ENCODE data around the gene YWHAH. TPM values are rescaled to one million over a fixed set of nuclear protein-coding genes. Genes with fewer than 3 reads are reported as not detected.

YWHAH gene
- total RNA-seq, 2 donors from 2014 or later: 174 to 175 TPM

GRCh38 chr22:31898926-31899325, 45.4 kb upstream of the YWHAH start:
- Histone ChIP-seq H3K27me3 (replicated peaks; ENCODE audit: insufficient read depth) (no peaks in the 10 kb centered on the region), H3K4me1 (ENCODE audit: control insufficient read depth in 1 of 2, low read depth in 2 of 2) (no peaks in the 10 kb centered on the region), H3K27ac (no peak overlapping the region), H3K36me3 (peaks cover 41% of the 10 kb centered on the region), H3K4me3 (no peak overlapping the region), H3K9me3 (no peaks in the 10 kb centered on the region)
- TF ChIP-seq, protein P1, sequence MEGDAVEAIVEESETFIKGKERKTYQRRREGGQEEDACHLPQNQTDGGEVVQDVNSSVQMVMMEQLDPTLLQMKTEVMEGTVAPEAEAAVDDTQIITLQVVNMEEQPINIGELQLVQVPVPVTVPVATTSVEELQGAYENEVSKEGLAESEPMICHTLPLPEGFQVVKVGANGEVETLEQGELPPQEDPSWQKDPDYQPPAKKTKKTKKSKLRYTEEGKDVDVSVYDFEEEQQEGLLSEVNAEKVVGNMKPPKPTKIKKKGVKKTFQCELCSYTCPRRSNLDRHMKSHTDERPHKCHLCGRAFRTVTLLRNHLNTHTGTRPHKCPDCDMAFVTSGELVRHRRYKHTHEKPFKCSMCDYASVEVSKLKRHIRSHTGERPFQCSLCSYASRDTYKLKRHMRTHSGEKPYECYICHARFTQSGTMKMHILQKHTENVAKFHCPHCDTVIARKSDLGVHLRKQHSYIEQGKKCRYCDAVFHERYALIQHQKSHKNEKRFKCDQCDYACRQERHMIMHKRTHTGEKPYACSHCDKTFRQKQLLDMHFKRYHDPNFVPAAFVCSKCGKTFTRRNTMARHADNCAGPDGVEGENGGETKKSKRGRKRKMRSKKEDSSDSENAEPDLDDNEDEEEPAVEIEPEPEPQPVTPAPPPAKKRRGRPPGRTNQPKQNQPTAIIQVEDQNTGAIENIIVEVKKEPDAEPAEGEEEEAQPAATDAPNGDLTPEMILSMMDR (IDR thresholded peaks at IDR 0.05): no peak
- DNase-seq (ENCODE audit: low spot score) (no peak), ATAC-seq (ENCODE audit: insufficient number of reproducible peaks, low FRiP score, low read depth) (no peak)

DNA sequence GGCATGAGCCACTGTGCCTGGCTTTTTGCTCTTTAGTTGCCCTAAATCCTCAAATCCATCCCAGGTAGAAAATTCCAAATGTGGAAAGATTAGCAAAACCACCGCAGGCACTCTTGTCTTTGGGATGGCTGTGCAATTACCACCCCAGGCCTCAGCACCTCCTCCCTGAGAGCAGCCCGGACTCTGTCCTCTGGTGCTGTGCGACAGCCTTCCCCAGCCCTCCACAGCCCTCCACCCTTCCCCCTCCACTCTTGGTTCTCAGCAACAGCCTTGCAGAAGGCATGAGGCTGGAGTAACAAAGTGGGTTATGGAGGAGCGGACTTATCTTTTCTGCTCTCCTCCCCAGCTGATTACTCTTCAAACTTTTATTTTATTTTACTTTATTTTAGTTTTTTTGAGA, 44.7 kb upstream of the YWHAH start:
- ATAC-seq (ENCODE audit: insufficient number of reproducible peaks, low FRiP score, low read depth): no peak
- Histone ChIP-seq H3K9me3 (no peaks in the 10 kb centered on the region), H3K27ac (no peak overlapping the region), H3K36me3 (peaks cover 48% of the 10 kb centered on the region), H3K4me3 (no peak overlapping the region), H3K4me1 (ENCODE audit: control insufficient read depth in 1 of 2, low read depth in 2 of 2) (no peaks in the 10 kb centered on the region), H3K27me3 (replicated peaks; ENCODE audit: insufficient read depth) (no peaks in the 10 kb centered on the region)
- TF ChIP-seq, protein P1 (IDR thresholded peaks at IDR 0.05): no peak
- no peak for DNase-seq (ENCODE audit: low spot score)

GRCh38 chr22:31901388-31902137, 42.8 kb upstream of the YWHAH start:
- peaks cover 54% of the 10 kb centered on the region for H3K36me3 ChIP-seq
- ATAC-seq (ENCODE audit: insufficient number of reproducible peaks, low FRiP score, low read depth): no peak

GRCh38 chr22:31904651-31905050, 39.7 kb upstream of the YWHAH start:
- Histone ChIP-seq H3K27me3 (replicated peaks; ENCODE audit: insufficient read depth) (no peaks in the 10 kb centered on the region), H3K4me3 (no peak overlapping the region), H3K4me1 (ENCODE audit: control insufficient read depth in 1 of 2, low read depth in 2 of 2) (no peaks in the 10 kb centered on the region), H3K36me3 (peaks cover 45% of the 10 kb centered on the region), H3K27ac (no peak overlapping the region), H3K9me3 (no peaks in the 10 kb centered on the region)
- DNase-seq (ENCODE audit: low spot score) (no peak), ATAC-seq (ENCODE audit: insufficient number of reproducible peaks, low FRiP score, low read depth) (no peak)
- TF ChIP-seq, protein P1 (IDR thresholded peaks at IDR 0.05): no peak

More at GRCh38 chr22:31901388-31902137, 42.8 kb upstream of the YWHAH start:
- H3K9me3 ChIP-seq: no peaks in the 10 kb centered on the region
- H3K4me1 ChIP-seq (ENCODE audit: control insufficient read depth in 1 of 2, low read depth in 2 of 2): no peaks in the 10 kb centered on the region
- TF ChIP-seq, protein P1 (IDR thresholded peaks at IDR 0.05): no peak
- no peak overlapping the region for H3K4me3 ChIP-seq
- H3K27me3 ChIP-seq (replicated peaks; ENCODE audit: insufficient read depth): no peaks in the 10 kb centered on the region
- no peak for DNase-seq (ENCODE audit: low spot score)
- H3K27ac ChIP-seq: no peak overlapping the region

GRCh38 chr22:31905356-31905755, 39.0 kb upstream of the YWHAH start:
- no peak overlapping the region for H3K27ac ChIP-seq
- DNase-seq (ENCODE audit: low spot score) (no peak), ATAC-seq (ENCODE audit: insufficient number of reproducible peaks, low FRiP score, low read depth) (no peak)
- H3K36me3 ChIP-seq: peaks cover 45% of the 10 kb centered on the region
- no peaks in the 10 kb centered on the region for H3K4me1 ChIP-seq (ENCODE audit: control insufficient read depth in 1 of 2, low read depth in 2 of 2)
- H3K27me3 ChIP-seq (replicated peaks; ENCODE audit: insufficient read depth): no peaks in the 10 kb centered on the region
- no peak overlapping the region for H3K4me3 ChIP-seq
- H3K9me3 ChIP-seq: no peaks in the 10 kb centered on the region
- TF ChIP-seq, protein P1 (IDR thresholded peaks at IDR 0.05): no peak

All from thoracic aorta (tissue), 2 donors.